Measurements from ENCODE around the gene PRR20B.
"Not testable (repeated sequence)": the region's sequence is repeated elsewhere in the genome, so short reads cannot be mapped to it uniquely, and the experiment has no call there.

DNA sequence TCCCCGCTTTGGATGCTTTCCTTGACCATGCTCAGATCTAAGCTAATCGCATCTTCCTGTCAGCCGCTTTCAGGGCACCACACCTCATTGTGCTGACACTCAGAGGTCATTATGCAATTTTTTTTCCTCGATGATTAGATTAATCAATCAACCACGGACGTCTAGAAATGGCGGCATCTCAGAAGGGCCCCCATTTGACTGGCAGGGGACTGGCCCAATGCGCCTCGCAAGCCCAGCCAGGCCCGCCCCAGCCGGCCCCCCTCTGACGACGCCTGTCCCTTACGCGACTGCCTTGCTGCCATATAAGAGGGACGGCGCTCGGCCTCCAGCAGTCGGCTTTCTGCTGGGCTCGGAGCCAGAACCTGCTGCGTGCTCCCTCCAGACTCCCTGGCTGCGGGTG is 6.5 kb downstream of the PRR20B start, which contains the start of gene PRR20C:
- not testable (repeated sequence) for TF ChIP-seq CTCF, POLR2A, EP300 (IDR thresholded peaks at IDR 0.05)

Data from ovary (tissue), 3 donors.